Ecto neural progenitor cell (in vitro differentiated cells): ENCODE results near the gene CDC42.

ENCODE experiments used
- DNase-seq: peaks from one replicate; pipeline ENCODE4 v3.0.0-alpha.2; 2018; ENCODE audit warnings: low spot score

CDC42 gene

GRCh38 chr1:22038036-22038435 is 14.5 kb upstream of the CDC42 start:
- DNase-seq = no peak

- no peak for DNase-seq
Measured at GRCh38 chr1:22039594-22040285, 12.8 kb upstream of the CDC42 start.

- DNase-seq = no peak
Measured at GRCh38 chr1:22040286-22040623, 12.3 kb upstream of the CDC42 start.

- no peak for DNase-seq
Measured at GRCh38 chr1:22041505-22041904, 11.0 kb upstream of the CDC42 start.

- DNase-seq = no peak
Measured at GRCh38 chr1:22043198-22043769, 9.2 kb upstream of the CDC42 start.

- no peak for DNase-seq
Measured at GRCh38 chr1:22044690-22045420, 7.7 kb upstream of the CDC42 start.

- no peak for DNase-seq
Measured at GRCh38 chr1:22045604-22046228, 6.8 kb upstream of the CDC42 start.

GRCh38 chr1:22048351-22049192 is 3.9 kb upstream of the CDC42 start:
- DNase-seq = no peak

GRCh38 chr1:22050330-22050729 is 2.2 kb upstream of the CDC42 start:
- no peak for DNase-seq

GRCh38 chr1:22051607-22052114 is 848 bp upstream of the CDC42 start:
- no peak for DNase-seq

- DNase-seq = peak; percentile 85
Measured at GRCh38 chr1:22053017-22053860, 730 bp downstream of the CDC42 start.

- no peak for DNase-seq
Measured at GRCh38 chr1:22053861-22054770, 1.6 kb downstream of the CDC42 start.

GRCh38 chr1:22055463-22055862 is 3.0 kb downstream of the CDC42 start:
- no peak for DNase-seq

GRCh38 chr1:22056043-22056442 is 3.5 kb downstream of the CDC42 start:
- no peak for DNase-seq

GRCh38 chr1:22056936-22057335 is 4.4 kb downstream of the CDC42 start:
- no peak for DNase-seq

GRCh38 chr1:22057861-22058260 is 5.4 kb downstream of the CDC42 start:
- DNase-seq = no peak

- no peak for DNase-seq
Measured at GRCh38 chr1:22064751-22065402, 12.4 kb downstream of the CDC42 start.

GRCh38 chr1:22071511-22071910 is 19.0 kb downstream of the CDC42 start:
- no peak for DNase-seq

- DNase-seq = no peak
Measured at GRCh38 chr1:22074803-22075202, 22.3 kb downstream of the CDC42 start.
